ENCODE results near the gene ARIH1. TPM values are rescaled to one million over a fixed set of nuclear protein-coding genes. Genes with fewer than 3 reads are reported as not detected.

Gene ARIH1
- polyA plus RNA-seq, 3 donors: 13.5 to 47.2 (median 14.4) TPM

GRCh38 chr15:72534523-72534922 is 60.4 kb downstream of the ARIH1 start:
- H3K36me3 Mint-ChIP-seq: peaks cover 14 to 24% of the 10 kb centered on the region in 2 donors
- DNase-seq: no peak
- H3K4me1 Mint-ChIP-seq: peaks cover 2% of the 10 kb centered on the region
- no peaks in the 10 kb centered on the region for H3K4me1 ChIP-seq (ENCODE audit: control insufficient read depth in 1 of 2, insufficient read depth in 2 of 2, low read length in 2 of 2)
- no peak overlapping the region for H2AFZ ChIP-seq (ENCODE audit: insufficient read depth, low read depth, low read length, poor library complexity, severe bottlenecking)
- H3K9ac ChIP-seq (ENCODE audit: insufficient read depth, low read length, poor library complexity, severe bottlenecking): no peak overlapping the region
- H3K4me3 ChIP-seq (replicated peaks in 1 of 3; ENCODE audit: low read depth in 2 of 3, low read length in 3 of 3): no peak overlapping the region
- WGBS (ENCODE audit: insufficient coverage): 100% methylated on average over 1 of the region's 3 CpGs
- no peaks in the 10 kb centered on the region for H3K27me3 Mint-ChIP-seq (ENCODE audit: low read depth in 3 of 3)
- no peak overlapping the region for H3K4me3 Mint-ChIP-seq
- H3K27me3 ChIP-seq (ENCODE audit: control insufficient read depth in 2 of 2, insufficient read depth in 2 of 2, low read length in 2 of 2): no peaks in the 10 kb centered on the region
- peaks cover 0 to 6% (median 3%) of the 10 kb centered on the region in 7 donors for H3K9me3 Mint-ChIP-seq
- no peak for TF ChIP-seq CTCF (IDR thresholded peaks at IDR 0.05)
- no peak overlapping the region for H3K4me2 ChIP-seq (replicated peaks; ENCODE audit: extremely low read depth, low read length, poor library complexity, severe bottlenecking)
- intact Hi-C loops (cut with micrococcal nuclease): no loop called here
- H3K9me3 ChIP-seq (replicated peaks in 1 of 2; ENCODE audit: control insufficient read depth in 1 of 2, insufficient read depth in 1 of 2, low read length in 2 of 2): peaks cover 0 to 1% of the 10 kb centered on the region in 2 donors
- no peak overlapping the region for H3K27ac ChIP-seq (ENCODE audit: low read depth in 1 of 2, low read length in 2 of 2)
- H3K36me3 ChIP-seq (replicated peaks in 1 of 2; ENCODE audit: control insufficient read depth in 1 of 2, insufficient read depth in 2 of 2, low read length in 2 of 2): peaks cover 0 to 13% of the 10 kb centered on the region in 2 donors
- no peak overlapping the region for H3K27ac Mint-ChIP-seq
- H4K20me1 ChIP-seq (ENCODE audit: insufficient read depth, low read length): peaks cover 98% of the 10 kb centered on the region
- H3K79me2 ChIP-seq (ENCODE audit: insufficient read depth, low read length): peaks cover 76% of the 10 kb centered on the region

GRCh38 chr15:72535911-72536310 is 61.8 kb downstream of the ARIH1 start:
- Mint-ChIP-seq H3K27ac (peak overlapping the region in 1 of 7 donors; percentile 46), H3K9me3 (peaks cover 7 to 12% (median 9%) of the 10 kb centered on the region in 7 donors), H3K4me1 (peaks cover 2% of the 10 kb centered on the region), H3K4me3 (no peak overlapping the region), H3K27me3 (ENCODE audit: low read depth in 3 of 3) (no peaks in the 10 kb centered on the region), H3K36me3 (peaks cover 19 to 27% of the 10 kb centered on the region in 2 donors)
- no peak overlapping the region for H3K27ac ChIP-seq (ENCODE audit: low read depth in 1 of 2, low read length in 2 of 2)
- intact Hi-C loops (cut with micrococcal nuclease): no loop called here
- no peak overlapping the region for H3K9ac ChIP-seq (ENCODE audit: insufficient read depth, low read length, poor library complexity, severe bottlenecking)
- H3K9me3 ChIP-seq (replicated peaks in 1 of 2; ENCODE audit: control insufficient read depth in 1 of 2, insufficient read depth in 1 of 2, low read length in 2 of 2): peaks cover 10 to 12% of the 10 kb centered on the region in 2 donors
- TF ChIP-seq CTCF (IDR thresholded peaks at IDR 0.05): no peak
- H3K4me1 ChIP-seq (ENCODE audit: control insufficient read depth in 1 of 2, insufficient read depth in 2 of 2, low read length in 2 of 2): no peaks in the 10 kb centered on the region
- no CpG with 5 or more reads among the region's 3 CpGs for WGBS (ENCODE audit: insufficient coverage)
- H4K20me1 ChIP-seq (ENCODE audit: insufficient read depth, low read length): peaks cover 94% of the 10 kb centered on the region
- H3K4me3 ChIP-seq (replicated peaks in 1 of 3; ENCODE audit: low read depth in 2 of 3, low read length in 3 of 3): no peak overlapping the region
- no peak overlapping the region for H2AFZ ChIP-seq (ENCODE audit: insufficient read depth, low read depth, low read length, poor library complexity, severe bottlenecking)
- H3K27me3 ChIP-seq (ENCODE audit: control insufficient read depth in 2 of 2, insufficient read depth in 2 of 2, low read length in 2 of 2): no peaks in the 10 kb centered on the region
- no peak for DNase-seq
- peaks cover 72% of the 10 kb centered on the region for H3K79me2 ChIP-seq (ENCODE audit: insufficient read depth, low read length)
- peaks cover 0 to 19% of the 10 kb centered on the region in 2 donors for H3K36me3 ChIP-seq (replicated peaks in 1 of 2; ENCODE audit: control insufficient read depth in 1 of 2, insufficient read depth in 2 of 2, low read length in 2 of 2)
- H3K4me2 ChIP-seq (replicated peaks; ENCODE audit: extremely low read depth, low read length, poor library complexity, severe bottlenecking): no peak overlapping the region

All from CD14-positive monocyte (primary cell).